Endodermal cell (in vitro differentiated cells): ENCODE data around the gene COL4A2. TPM values are rescaled to one million over a fixed set of nuclear protein-coding genes. Genes with fewer than 3 reads are reported as not detected.

ENCODE experiments used
- DNase-seq: peaks from one replicate; pipeline ENCODE4 v3.0.0-alpha.2; 2017
- H3K27ac ChIP-seq: 2 replicates; pipeline ENCODE4 v1.5.1; 2013; ENCODE audit warnings: mild to moderate bottlenecking, low read depth, low read length, moderate library complexity
- H3K27me3 ChIP-seq: 2 replicates; pipeline ENCODE4 v1.6.1; 2013; ENCODE audit warnings: mild to moderate bottlenecking, low read length, moderate library complexity; ENCODE audit not compliant: insufficient read depth, control insufficient read depth, poor library complexity, severe bottlenecking
- H3K36me3 ChIP-seq: 2 replicates; pipeline ENCODE4 v1.7.0; 2013; ENCODE audit warnings: mild to moderate bottlenecking, low read length, moderate library complexity; ENCODE audit not compliant: control insufficient read depth, insufficient read depth
- H3K4me1 ChIP-seq: one replicate; pipeline ENCODE4 v1.7.0; 2013; ENCODE audit warnings: low read length; ENCODE audit not compliant: control insufficient read depth, insufficient read depth
- H3K4me3 ChIP-seq: 2 replicates; pipeline ENCODE4 v1.5.1; 2013; ENCODE audit warnings: mild to moderate bottlenecking, low read length, moderate library complexity
- H3K9ac ChIP-seq: 2 replicates; pipeline ENCODE4 v1.6.1; 2013; ENCODE audit warnings: mild to moderate bottlenecking, low read length, moderate library complexity; ENCODE audit not compliant: poor library complexity, severe bottlenecking; ENCODE audit errors: extremely low read depth
- H3K9me3 ChIP-seq: 2 replicates; pipeline ENCODE4 v1.6.1; 2013; ENCODE audit warnings: mild to moderate bottlenecking, low read length, moderate library complexity; ENCODE audit not compliant: control insufficient read depth
- H3K27ac Mint-ChIP-seq: 2 replicates; pipeline ENCODE4 v1.8.0; 2020; ENCODE audit warnings: mixed read lengths
- H3K27me3 Mint-ChIP-seq: 2 replicates; pipeline ENCODE4 v1.8.0; 2021; ENCODE audit warnings: mild to moderate bottlenecking, mixed read lengths; ENCODE audit not compliant: insufficient read depth
- H3K36me3 Mint-ChIP-seq: 2 replicates; pipeline ENCODE4 v1.8.0; 2020; ENCODE audit warnings: low read depth, mixed read lengths
- H3K4me1 Mint-ChIP-seq: 2 replicates; pipeline ENCODE4 v1.8.0; 2020; ENCODE audit warnings: mixed read lengths
- H3K4me3 Mint-ChIP-seq: 2 replicates; pipeline ENCODE4 v1.8.0; 2020; ENCODE audit warnings: mild to moderate bottlenecking, moderate library complexity, mixed read lengths
- H3K9me3 Mint-ChIP-seq: 2 replicates; pipeline ENCODE4 v1.8.0; 2020; ENCODE audit warnings: mild to moderate bottlenecking, mixed read lengths
- CTCF ChIP-seq: fragments of 200-600 bp; sonication (generic); conservative IDR thresholded peaks from 2 replicates; pipeline ENCODE4 v1.5.0; 2021; ENCODE audit warnings: antibody characterized with exemption, mild to moderate bottlenecking
- WGBS, 2 experiments: methylation state at CpG; one replicate each; pipeline versions ENCODE4 v1.1.5 to v1.1.7; 2013; ENCODE audit warnings: missing lambda C conversion rate in 2 of 2, mixed read lengths in 1 of 2; ENCODE audit not compliant: insufficient coverage in 1 of 2, insufficient read length in 1 of 2; 5-methylcytosine and 5-hydroxymethylcytosine counted together
- total RNA-seq, 2 donors: library from RNA; stranded (reverse); fragmentation: NEBNext Ultra II Directional in 1 of 2; extraction: Animal tissue kit (Norgen Biotek cat#: 25700) in 1 of 2; gene quantifications; 2 replicates in 1 of 2; 3 replicates in 1 of 2; pipeline ENCODE4 v1.2.1, GENCODE V29; 2021

The COL4A2 gene
- total RNA-seq, 2 donors from 2014 or later: 388 to 398 TPM

GRCh38 chr13:110297011-110297410 lies 10.1 kb upstream of the COL4A2 start:
- Mint-ChIP-seq H3K36me3 (peaks cover 51% of the 10 kb centered on the region), H3K4me3 (peak overlapping the region; percentile 38), H3K4me1 (peaks cover 66% of the 10 kb centered on the region), H3K9me3 (peaks cover 6% of the 10 kb centered on the region), H3K27me3 (no peaks in the 10 kb centered on the region), H3K27ac (peak overlapping the region; percentile 89)
- no peaks in the 10 kb centered on the region for H3K27me3 ChIP-seq
- H3K36me3 ChIP-seq: peaks cover 74% of the 10 kb centered on the region
- H3K9me3 ChIP-seq: peaks cover 26% of the 10 kb centered on the region
- WGBS, 2 experiments: 46 to 63% methylated on average over 1 to 6 of the region's 6 CpGs
- DNase-seq: peak; percentile 81
- peak overlapping the region; percentile 31 for H3K9ac ChIP-seq
- no peak for TF ChIP-seq CTCF
- no peak overlapping the region for H3K27ac ChIP-seq
- H3K4me1 ChIP-seq: peaks cover 30% of the 10 kb centered on the region
- peak overlapping the region; percentile 27 for H3K4me3 ChIP-seq

- H3K4me1 Mint-ChIP-seq: peaks cover 68% of the 10 kb centered on the region
- Histone ChIP-seq H3K27me3 (no peaks in the 10 kb centered on the region), H3K9me3 (peaks cover 23% of the 10 kb centered on the region), H3K4me3 (no peak overlapping the region), H3K4me1 (peaks cover 37% of the 10 kb centered on the region), H3K27ac (no peak overlapping the region), H3K9ac (peak overlapping the region; percentile 31), H3K36me3 (peaks cover 66% of the 10 kb centered on the region)
- peak overlapping the region; percentile 90 for H3K27ac Mint-ChIP-seq
- peak overlapping the region; percentile 42 for H3K4me3 Mint-ChIP-seq
- no peak for TF ChIP-seq CTCF
- H3K36me3 Mint-ChIP-seq: peaks cover 47% of the 10 kb centered on the region
- H3K27me3 Mint-ChIP-seq: no peaks in the 10 kb centered on the region
- H3K9me3 Mint-ChIP-seq: peaks cover 6% of the 10 kb centered on the region
- WGBS, 2 experiments: 91 to 96% methylated on average over 10 to 11 of the region's 12 CpGs
- no peak for DNase-seq
Measured at GRCh38 chr13:110297766-110298504, 9.1 kb upstream of the COL4A2 start.

- Mint-ChIP-seq H3K4me1 (peaks cover 70% of the 10 kb centered on the region), H3K27ac (peak overlapping the region; percentile 78), H3K27me3 (no peaks in the 10 kb centered on the region), H3K36me3 (peaks cover 47% of the 10 kb centered on the region), H3K4me3 (peak overlapping the region; percentile 42), H3K9me3 (peaks cover 6% of the 10 kb centered on the region)
- WGBS, 2 experiments: 72 to 81% methylated on average over 25 to 33 of the region's 33 CpGs
- Histone ChIP-seq H3K4me1 (peaks cover 40% of the 10 kb centered on the region), H3K9me3 (peaks cover 15% of the 10 kb centered on the region), H3K27me3 (no peaks in the 10 kb centered on the region), H3K9ac (no peak overlapping the region), H3K4me3 (no peak overlapping the region), H3K36me3 (peaks cover 62% of the 10 kb centered on the region), H3K27ac (no peak overlapping the region)
- peak; percentile 76 for DNase-seq
- no peak for TF ChIP-seq CTCF
Measured at GRCh38 chr13:110298505-110299282, 8.4 kb upstream of the COL4A2 start.
